ENCODE measurements around the gene SLC39A7. TPM values are rescaled to one million over a fixed set of nuclear protein-coding genes. Genes with fewer than 3 reads are reported as not detected.

SLC39A7 gene
- total and polyA plus RNA-seq, 2 of the 13 experiments (the other 11 are each of a cell fraction or from before 2014, with no cell fraction given), result 142 to 229 TPM

DNA sequence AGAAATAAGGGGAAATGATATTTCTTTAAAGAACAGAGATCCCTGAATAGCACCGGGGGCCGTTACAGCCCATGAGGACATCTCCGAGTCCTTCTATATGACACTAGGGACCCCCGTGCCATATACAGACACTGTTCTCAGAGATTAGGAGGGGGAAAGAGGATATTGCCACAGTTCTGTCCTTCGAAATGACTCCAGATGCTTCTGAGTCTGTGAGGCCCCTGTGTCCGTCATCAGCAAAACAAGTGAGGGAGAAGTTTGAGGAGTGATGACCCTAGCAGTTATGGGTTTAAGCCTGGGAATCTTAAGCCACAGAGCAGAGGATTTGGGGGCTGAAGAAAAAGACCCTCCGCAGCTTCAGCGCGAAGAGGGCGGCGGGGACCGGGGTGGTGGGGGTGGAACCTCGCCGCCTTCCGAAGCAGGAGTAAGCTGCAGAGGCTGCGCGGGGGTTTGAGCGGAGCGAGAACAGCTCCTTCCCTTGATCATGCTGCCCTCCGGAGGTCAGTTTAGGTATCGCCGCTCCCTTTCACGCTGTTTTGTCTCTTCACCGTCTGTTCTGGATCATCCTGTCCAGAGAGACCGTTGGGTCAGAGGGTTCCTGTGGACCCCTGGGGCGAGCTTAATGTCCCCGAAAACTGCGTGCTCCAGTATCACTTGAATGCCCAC lies 47.4 kb downstream of the SLC39A7 start (continued):
- TF ChIP-seq, protein P1, sequence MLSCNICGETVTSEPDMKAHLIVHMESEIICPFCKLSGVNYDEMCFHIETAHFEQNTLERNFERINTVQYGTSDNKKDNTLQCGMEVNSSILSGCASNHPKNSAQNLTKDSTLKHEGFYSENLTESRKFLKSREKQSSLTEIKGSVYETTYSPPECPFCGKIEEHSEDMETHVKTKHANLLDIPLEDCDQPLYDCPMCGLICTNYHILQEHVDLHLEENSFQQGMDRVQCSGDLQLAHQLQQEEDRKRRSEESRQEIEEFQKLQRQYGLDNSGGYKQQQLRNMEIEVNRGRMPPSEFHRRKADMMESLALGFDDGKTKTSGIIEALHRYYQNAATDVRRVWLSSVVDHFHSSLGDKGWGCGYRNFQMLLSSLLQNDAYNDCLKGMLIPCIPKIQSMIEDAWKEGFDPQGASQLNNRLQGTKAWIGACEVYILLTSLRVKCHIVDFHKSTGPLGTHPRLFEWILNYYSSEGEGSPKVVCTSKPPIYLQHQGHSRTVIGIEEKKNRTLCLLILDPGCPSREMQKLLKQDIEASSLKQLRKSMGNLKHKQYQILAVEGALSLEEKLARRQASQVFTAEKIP (CRISPR knock-in tag; IDR thresholded peaks at IDR 0.05; ENCODE audit: borderline replicate concordance), result no peak
- TF ChIP-seq, protein P2, sequence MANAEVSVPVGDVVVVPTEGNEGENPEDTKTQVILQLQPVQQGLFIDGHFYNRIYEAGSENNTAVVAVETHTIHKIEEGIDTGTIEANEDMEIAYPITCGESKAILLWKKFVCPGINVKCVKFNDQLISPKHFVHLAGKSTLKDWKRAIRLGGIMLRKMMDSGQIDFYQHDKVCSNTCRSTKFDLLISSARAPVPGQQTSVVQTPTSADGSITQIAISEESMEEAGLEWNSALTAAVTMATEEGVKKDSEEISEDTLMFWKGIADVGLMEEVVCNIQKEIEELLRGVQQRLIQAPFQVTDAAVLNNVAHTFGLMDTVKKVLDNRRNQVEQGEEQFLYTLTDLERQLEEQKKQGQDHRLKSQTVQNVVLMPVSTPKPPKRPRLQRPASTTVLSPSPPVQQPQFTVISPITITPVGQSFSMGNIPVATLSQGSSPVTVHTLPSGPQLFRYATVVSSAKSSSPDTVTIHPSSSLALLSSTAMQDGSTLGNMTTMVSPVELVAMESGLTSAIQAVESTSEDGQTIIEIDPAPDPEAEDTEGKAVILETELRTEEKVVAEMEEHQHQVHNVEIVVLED (CRISPR knock-in tag; IDR thresholded peaks at IDR 0.05; ENCODE audit: borderline replicate concordance), result no peak
- no peak for TF ChIP-seq PAWR (CRISPR knock-in tag; IDR thresholded peaks at IDR 0.05; ENCODE audit: borderline replicate concordance)
- no peak for TF ChIP-seq SOX6 (IDR thresholded peaks at IDR 0.05)
- TF ChIP-seq SOX6 (CRISPR knock-in tag; IDR thresholded peaks at IDR 0.05), result no peak
- peak; percentile 62; the same call in 1 of the 2 replicates for TF ChIP-seq ZNF232 (CRISPR knock-in tag; IDR thresholded peaks at IDR 0.05; ENCODE audit: borderline replicate concordance)
- TF ChIP-seq ZNF564 (CRISPR knock-in tag; IDR thresholded peaks at IDR 0.05), result no peak
- TF ChIP-seq, protein P3, sequence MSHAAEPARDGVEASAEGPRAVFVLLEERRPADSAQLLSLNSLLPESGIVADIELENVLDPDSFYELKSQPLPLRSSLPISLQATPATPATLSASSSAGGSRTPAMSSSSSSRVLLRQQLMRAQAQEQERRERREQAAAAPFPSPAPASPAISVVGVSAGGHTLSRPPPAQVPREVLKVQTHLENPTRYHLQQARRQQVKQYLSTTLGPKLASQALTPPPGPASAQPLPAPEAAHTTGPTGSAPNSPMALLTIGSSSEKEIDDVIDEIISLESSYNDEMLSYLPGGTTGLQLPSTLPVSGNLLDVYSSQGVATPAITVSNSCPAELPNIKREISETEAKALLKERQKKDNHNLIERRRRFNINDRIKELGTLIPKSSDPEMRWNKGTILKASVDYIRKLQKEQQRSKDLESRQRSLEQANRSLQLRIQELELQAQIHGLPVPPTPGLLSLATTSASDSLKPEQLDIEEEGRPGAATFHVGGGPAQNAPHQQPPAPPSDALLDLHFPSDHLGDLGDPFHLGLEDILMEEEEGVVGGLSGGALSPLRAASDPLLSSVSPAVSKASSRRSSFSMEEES (CRISPR knock-in tag; IDR thresholded peaks at IDR 0.05), result peak; percentile 29; the same call in 1 of the 2 replicates
- no peak for TF ChIP-seq SNAI1 (CRISPR knock-in tag; IDR thresholded peaks at IDR 0.05; ENCODE audit: borderline replicate concordance)
- no peak for TF ChIP-seq ZBTB42 (CRISPR knock-in tag; IDR thresholded peaks at IDR 0.05)
- TF ChIP-seq, protein P4, sequence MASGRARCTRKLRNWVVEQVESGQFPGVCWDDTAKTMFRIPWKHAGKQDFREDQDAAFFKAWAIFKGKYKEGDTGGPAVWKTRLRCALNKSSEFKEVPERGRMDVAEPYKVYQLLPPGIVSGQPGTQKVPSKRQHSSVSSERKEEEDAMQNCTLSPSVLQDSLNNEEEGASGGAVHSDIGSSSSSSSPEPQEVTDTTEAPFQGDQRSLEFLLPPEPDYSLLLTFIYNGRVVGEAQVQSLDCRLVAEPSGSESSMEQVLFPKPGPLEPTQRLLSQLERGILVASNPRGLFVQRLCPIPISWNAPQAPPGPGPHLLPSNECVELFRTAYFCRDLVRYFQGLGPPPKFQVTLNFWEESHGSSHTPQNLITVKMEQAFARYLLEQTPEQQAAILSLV (CRISPR knock-in tag; IDR thresholded peaks at IDR 0.05; ENCODE audit: borderline replicate concordance), result no peak
- TF ChIP-seq ZNF225 (CRISPR knock-in tag; IDR thresholded peaks at IDR 0.05), result no peak
- no peak for TF ChIP-seq ZNF234 (CRISPR knock-in tag; conservative IDR thresholded peaks at IDR 0.05)
- no peak for TF ChIP-seq FOXA1 (IDR thresholded peaks at IDR 0.05)
- TF ChIP-seq FOXA1 (CRISPR knock-in tag; IDR thresholded peaks at IDR 0.05), result no peak
- no peak for TF ChIP-seq ZNF883 (CRISPR knock-in tag; IDR thresholded peaks at IDR 0.05; ENCODE audit: not compliant biosample characterization)
- no peak for TF ChIP-seq NR2C2 (CRISPR knock-in tag; IDR thresholded peaks at IDR 0.05; ENCODE audit: borderline replicate concordance)
- TF ChIP-seq NFIB (CRISPR knock-in tag; IDR thresholded peaks at IDR 0.05; ENCODE audit: borderline replicate concordance), result no peak
- no peak for TF ChIP-seq ZNF562 (CRISPR knock-in tag; IDR thresholded peaks at IDR 0.05; ENCODE audit: borderline replicate concordance)
- no peak for TF ChIP-seq REL (CRISPR knock-in tag; conservative IDR thresholded peaks at IDR 0.05)
- no peak for TF ChIP-seq CAMTA2 (CRISPR knock-in tag; IDR thresholded peaks at IDR 0.05; ENCODE audit: borderline replicate concordance)
- TF ChIP-seq JARID2 (CRISPR knock-in tag; IDR thresholded peaks at IDR 0.05; ENCODE audit: insufficient replicate concordance), result peak; percentile 73
- TF ChIP-seq TRIM24 (CRISPR knock-in tag; IDR thresholded peaks at IDR 0.05), result no peak
